HUDEP-2 (cell line): ENCODE measurements around the gene TBC1D23.
"Not testable (repeated sequence)": the region's sequence is repeated elsewhere in the genome, so short reads cannot be mapped to it uniquely, and the experiment has no call there.

Source experiments
- DNase-seq, 76 experiments: peaks; one replicate each; lab custom pipeline; 2025; ENCODE audit not compliant: unreplicated experiment in 76 of 76; lab: John Stamatoyannopoulos, UW

Gene TBC1D23

DNA sequence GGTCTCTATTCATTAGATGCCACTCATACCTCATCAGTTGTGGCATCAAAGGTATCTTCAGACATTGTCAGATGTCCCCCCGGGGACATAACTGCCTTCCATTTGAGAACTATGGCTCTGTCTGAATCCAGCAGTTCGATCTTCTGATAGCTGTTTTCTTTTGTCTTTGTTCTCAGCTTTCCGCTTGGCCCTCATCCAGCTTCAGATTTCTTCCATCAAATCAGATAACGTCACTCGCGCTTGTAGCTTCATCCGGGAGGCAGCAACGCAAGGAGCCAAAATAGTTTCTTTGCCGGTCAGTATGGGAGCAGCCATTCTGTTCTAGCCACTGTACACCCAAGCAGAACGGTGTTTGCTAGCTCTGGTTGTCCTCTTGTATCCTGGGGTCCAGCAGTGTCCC, 78.1 kb downstream of the TBC1D23 start:
- DNase-seq, result no peak

DNA sequence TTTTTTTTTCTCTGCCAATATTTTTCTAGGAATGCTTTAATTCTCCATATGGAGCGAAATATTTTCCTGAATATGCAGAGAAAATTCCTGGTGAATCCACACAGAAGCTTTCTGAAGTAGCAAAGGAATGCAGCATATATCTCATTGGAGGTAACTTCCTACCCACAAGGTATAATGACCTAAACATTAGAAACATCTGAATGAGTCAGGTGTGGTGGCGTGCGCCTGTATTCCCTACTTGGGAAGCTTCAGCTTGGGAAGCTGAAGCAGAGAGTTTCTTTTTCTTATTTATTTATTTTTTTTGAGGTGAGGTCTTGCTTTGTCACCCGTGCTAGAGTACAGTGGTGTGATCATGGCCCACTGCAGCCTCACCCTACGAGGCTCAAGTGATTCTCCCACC, 79.0 kb downstream of the TBC1D23 start:
- no peak for DNase-seq

DNA sequence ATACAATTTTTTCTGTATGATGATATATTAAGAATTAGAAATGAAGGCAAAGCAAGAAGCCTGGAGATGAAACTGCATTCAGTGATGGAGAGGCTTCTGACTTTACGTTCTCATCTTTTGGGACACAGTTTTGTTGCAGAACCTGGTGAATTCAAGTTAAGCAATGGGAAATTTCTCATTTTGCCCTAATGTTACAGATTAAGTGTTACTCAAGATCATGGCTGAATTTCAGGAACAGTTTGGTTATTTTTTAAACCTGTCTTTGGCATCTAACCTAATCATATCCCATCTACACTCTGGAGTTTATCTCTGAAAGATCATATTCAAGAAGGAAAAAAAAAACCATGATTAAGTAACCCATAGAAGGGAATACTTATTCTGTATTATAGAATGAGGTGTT, 79.7 kb downstream of the TBC1D23 start:
- no peak for DNase-seq

DNA sequence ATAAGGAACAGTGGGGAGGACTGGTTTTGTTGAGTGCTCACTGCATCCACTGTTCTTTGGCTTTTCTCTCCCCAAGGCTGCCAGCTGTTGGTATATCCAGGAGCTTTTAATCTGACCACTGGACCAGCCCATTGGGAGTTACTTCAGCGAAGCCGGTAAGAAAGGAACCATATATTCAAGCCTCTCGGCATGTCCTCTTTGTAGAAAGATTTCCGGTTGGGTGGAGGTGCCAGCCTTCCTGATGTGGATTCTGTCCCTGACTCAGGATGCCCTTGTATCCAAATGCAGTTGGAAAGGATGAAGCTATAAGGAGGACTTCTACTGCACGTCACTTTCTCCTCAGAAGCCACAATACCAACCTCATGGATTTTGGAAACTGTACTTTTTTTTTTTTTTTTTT, 87.9 kb downstream of the TBC1D23 start:
- DNase-seq, result no peak

DNA sequence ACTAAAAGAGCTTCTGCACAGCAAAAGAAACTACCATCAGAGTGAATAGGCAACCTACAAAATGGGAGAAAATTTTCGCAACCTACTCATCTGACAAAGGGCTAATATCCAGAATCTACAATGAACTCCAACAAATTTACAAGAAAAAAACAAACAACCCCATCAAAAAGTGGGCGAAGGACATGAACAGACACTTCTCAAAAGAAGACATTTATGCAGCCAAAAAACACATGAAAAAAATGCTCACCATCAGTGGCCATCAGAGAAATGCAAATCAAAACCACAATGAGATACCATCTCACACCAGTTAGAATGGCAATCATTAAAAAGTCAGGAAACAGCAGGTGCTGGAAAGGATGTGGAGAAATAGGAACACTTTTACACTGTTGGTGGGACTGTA, 91.0 kb downstream of the TBC1D23 start:
- not testable (repeated sequence) for DNase-seq

DNA sequence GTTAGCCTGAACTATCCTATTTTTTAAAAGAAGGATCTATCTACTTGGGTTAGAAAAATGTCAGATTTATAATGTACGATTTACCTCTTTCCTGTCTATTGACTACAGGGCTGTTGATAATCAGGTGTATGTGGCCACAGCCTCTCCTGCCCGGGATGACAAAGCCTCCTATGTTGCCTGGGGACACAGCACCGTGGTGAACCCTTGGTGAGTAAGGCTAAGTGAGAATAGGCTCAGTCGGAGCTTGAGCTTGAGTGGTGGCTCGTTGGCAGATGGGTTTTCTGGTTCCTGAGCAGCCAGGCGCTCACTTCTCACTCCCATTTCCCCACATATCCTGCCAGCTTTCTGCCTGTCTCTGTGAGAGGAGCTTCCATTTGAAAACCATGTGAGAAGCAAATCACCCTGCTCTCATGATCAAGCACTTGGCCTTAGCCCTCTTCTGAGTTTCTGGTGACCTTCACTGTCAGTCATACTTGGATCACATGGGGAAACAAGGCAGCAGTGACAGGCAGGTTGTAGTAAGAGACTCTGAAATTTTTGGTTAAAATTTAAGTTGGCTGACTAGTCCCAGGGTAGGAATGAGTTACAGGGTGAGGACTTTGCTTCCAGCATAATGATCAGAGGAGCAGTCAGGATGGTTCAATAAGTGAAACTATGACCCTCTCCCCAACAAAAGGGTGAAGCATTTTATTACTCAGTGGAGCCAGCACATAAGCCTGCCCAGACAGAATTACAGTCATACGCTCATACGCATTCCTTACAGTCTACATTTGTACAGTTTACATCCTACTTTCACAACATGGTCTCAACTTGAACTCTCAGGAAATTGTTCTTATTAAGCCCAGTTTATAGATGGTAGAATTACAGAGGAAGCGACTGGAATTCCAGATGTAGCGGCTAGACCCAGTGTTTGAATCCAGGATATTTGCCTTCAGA, 91.8 kb downstream of the TBC1D23 start:
- DNase-seq, result no peak

DNA sequence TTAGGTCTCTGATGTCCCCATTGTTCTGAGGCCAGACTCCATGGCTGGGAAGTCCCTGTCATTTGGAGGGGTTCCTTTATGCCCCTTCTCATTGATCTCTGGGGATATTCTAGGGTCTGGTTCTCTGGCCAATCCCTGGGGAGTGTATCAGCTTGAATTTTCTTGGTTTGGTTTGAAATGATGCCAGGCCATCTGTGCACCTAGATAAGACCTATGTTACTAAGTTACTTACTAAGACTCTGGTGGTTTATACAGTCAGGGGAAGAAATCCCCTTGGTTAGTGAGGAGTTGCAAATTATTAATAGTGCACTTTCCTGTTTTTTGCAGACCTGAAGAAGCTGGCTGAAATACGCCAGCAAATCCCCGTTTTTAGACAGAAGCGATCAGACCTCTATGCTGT, 94.1 kb downstream of the TBC1D23 start:
- peak in 72 of 76 experiments; percentile 15 to 86 (median 61) for DNase-seq

DNA sequence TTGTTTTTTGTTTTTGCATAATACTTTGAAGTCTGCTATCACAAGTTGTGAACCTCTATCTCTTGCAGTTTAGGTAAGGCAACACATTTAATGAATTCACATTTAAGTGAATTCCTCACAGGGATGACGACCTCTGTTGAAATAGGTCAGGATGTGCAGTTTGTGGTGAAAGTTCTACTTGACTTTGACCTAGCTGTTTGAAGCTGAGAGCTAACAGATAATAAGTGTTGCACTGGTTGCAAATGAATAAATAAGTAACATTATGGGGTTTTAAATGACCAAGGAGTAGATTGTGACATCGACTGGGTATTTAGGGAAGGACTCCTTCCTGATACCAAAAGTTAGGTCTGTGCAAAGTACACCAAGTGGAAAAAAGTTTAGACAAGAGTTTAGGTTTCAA, 97.6 kb downstream of the TBC1D23 start:
- DNase-seq, result no peak

DNA sequence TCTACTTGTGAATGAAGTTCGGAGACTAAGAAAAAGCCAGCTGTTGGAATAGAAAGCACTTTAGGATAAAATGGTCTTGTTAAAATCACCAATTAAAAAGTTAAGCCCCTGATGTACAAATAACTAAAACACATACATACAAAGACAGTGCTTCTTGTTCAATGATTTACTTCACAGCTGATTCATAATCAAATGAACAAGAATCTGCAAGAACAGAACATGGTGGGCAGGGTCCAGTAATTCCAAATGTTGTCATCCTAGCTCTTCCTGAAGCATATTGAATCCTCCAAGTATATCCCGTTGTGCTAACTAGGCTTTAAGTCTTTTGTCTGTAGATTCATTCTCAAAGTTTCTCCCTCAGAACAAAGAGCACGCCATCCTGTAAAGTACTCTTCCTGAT, 98.2 kb downstream of the TBC1D23 start:
- DNase-seq, result no peak

DNA sequence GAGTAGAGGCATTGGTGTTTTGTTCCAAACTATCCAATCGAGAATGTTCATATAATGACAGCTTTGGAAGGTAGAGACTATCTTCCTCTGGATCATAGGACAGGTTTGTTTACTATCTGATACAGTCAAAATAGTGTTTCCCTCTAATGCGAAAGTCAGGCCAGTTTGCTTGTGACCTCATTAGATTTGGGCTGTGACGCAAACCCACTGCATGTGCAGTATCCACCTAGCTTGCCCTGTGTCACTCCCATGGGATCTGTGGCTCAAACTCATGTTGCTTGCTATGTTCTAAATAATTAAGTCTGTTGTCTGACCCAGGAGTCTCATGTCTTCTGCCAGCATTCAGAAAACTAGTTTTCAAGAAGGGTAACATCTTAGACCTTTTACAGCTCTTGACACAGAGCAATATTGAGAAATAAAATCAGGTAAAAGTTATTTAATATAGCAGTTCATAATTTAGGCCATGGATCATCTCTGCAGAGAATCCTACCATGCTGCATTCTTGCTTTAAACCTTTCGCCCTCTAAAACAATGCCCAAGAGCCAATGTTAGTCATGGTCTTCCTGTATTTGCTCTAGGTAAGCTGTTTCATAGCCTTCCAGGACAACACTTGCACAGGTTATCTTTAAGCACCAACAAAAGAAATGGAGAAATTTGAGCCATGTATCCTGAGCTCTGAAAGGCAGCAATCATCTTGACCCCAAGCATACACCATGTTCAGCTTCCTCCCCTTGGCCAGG, 100.1 kb downstream of the TBC1D23 start:
- no peak for DNase-seq

DNA sequence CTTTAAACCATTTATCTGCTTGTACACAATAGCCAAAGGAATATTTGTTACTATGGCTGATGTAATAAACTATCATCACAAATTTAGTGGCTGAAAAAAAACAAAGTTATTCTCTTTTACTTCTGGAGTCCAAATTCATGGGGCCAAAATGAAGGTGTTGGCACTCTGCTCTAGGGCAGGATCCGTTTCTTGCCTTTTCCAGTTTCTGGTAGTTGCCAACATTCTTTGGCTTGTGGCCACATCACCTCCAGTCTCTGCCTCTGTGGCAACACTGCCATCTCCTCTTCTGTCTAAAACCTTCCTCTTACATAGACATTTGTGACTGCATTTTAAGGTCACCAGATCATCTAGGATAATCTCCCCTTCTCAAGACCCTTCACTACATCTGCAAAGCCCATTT, 101.1 kb downstream of the TBC1D23 start:
- no peak for DNase-seq

DNA sequence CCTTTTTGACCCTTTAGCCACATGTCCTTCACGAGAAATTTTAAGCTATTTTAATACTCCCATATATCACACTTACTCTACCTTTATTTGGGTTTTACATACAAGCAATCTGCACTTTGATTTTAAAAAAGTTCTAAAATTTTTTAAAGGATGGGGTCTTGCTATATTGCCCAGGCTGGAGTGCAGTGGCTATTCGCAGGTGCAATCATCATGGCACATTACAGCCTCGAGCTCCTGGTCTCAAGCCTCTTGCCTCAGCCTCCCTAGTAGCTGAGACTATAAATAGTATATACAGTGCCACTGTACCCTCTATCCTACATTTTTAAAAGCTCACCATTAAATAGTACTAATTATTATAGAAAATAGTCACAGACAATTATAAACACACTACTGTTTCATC, 103.6 kb downstream of the TBC1D23 start:
- no peak for DNase-seq

DNA sequence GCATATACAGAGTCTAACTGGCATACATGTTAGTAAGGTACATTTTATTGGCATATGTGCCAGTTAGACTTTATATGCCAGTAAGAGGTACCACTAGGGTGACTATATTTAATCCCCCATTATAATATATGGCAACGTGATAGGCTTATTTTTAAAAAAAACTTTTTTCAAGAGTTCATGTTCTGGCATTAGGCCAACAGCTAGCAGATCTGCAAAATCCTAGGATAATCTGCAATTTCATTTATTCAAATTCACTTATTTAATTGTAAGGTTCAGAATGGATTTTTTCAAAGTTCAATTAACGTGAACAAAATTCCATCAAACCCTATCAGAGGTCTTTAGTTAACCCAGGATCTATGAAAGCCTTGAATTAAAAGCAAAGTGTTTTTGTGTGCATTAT, 105.6 kb downstream of the TBC1D23 start:
- no peak for DNase-seq

DNA sequence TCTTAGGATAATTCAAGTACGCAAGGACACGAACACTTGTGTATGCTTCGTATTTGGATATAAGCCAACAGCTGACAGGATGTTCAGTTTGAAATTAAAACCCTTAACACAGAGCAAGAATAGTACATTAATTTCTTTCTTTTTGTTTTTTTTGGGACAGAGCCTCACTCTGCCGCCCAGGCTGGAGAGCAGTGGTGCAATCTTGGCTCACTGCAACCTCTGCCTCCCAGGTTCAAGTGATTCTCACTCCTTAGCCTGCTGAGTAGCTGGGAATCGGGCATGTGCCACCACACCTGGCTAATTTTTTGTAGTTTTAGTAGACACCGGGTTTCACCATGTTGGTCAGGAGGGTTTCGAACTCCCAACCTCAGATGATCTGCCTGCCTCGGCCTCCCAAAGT, 107.6 kb downstream of the TBC1D23 start:
- no peak for DNase-seq

DNA sequence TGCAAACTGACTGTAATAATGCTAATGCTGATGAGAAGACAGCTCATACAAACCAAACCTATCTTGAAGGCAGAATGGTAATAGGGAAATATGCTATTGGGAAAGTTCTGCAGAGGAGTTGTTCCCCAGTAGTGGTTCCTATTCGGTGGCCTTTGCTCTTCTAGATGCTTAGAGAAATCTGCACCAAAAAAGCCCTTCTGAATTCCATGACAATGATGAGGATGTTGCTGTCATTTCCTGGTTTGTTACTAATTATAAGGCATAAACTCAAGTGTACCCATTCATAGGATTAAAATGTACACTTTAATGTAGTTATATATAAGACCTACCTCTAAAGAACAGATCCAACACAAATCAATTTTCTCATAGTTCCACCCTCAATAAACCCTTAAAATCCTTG, 110.0 kb downstream of the TBC1D23 start:
- no peak for DNase-seq

DNA sequence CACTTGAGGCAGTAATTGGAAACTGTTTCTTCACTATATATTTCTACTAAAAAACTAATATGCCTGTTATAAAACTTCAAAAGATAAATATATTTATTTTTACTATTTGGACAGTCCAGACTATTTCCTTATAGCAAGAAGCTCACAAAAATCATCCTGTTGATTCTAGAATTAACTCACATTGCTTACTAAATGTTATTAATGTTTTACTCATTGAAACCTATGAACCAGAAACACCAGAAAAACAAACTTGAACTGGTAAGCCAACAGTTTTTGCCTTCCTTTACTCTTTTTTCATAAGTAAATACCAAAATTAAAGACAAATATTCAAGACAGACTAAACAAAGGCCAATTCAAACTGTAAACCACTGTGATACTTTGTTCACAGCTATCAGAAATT, 113.7 kb downstream of the TBC1D23 start:
- no peak for DNase-seq
